Type B pancreatic cell (in vitro differentiated cells): Measurements from ENCODE around the gene GKN2. TPM values are rescaled to one million over a fixed set of nuclear protein-coding genes. Genes with fewer than 3 reads are reported as not detected.

Experiments
- DNase-seq: peaks from one replicate; pipeline ENCODE4 v3.0.0; 2021; ENCODE audit warnings: mixed read lengths; ENCODE audit not compliant: unreplicated experiment; ENCODE audit errors: extremely low spot score
- H3K27ac Mint-ChIP-seq: 2 replicates; pipeline ENCODE4 v1.8.0; 2021; ENCODE audit warnings: mild to moderate bottlenecking, mixed read lengths
- H3K27me3 Mint-ChIP-seq: 2 replicates; pipeline ENCODE4 v1.8.0; 2021; ENCODE audit warnings: mixed read lengths
- H3K36me3 Mint-ChIP-seq: 2 replicates; pipeline ENCODE4 v1.8.0; 2021; ENCODE audit warnings: mixed read lengths
- H3K4me1 Mint-ChIP-seq: one replicate; pipeline ENCODE4 v1.8.0; 2021; ENCODE audit warnings: mixed read lengths; ENCODE audit not compliant: unreplicated experiment
- H3K4me3 Mint-ChIP-seq: 2 replicates; pipeline ENCODE4 v1.8.0; 2021; ENCODE audit warnings: mild to moderate bottlenecking, mixed read lengths
- H3K9me3 Mint-ChIP-seq: 2 replicates; pipeline ENCODE4 v1.8.0; 2021; ENCODE audit warnings: mixed read lengths
- CTCF ChIP-seq: fragments of 200-600 bp; sonication (generic); conservative IDR thresholded peaks from 2 replicates; pipeline ENCODE4 v1.5.0; 2021; ENCODE audit warnings: antibody characterized with exemption, mild to moderate bottlenecking
- total RNA-seq: library from RNA; stranded (reverse); gene quantifications from 2 replicates; pipeline ENCODE4 v1.2.1, GENCODE V29; 2021; ENCODE audit warnings: low replicate concordance

Gene GKN2
- total RNA-seq, 1 donor from 2014 or later, result 0.92 TPM

GRCh38 chr2:68978098-68978497 is 25.4 kb upstream of the GKN2 start:
- no peaks in the 10 kb centered on the region for H3K36me3 Mint-ChIP-seq
- DNase-seq, result no peak
- no peak overlapping the region for H3K27ac Mint-ChIP-seq
- H3K27me3 Mint-ChIP-seq, result peaks cover 11% of the 10 kb centered on the region
- H3K4me3 Mint-ChIP-seq, result no peak overlapping the region
- TF ChIP-seq CTCF, result no peak
- no peaks in the 10 kb centered on the region for H3K9me3 Mint-ChIP-seq
- no peaks in the 10 kb centered on the region for H3K4me1 Mint-ChIP-seq

- Mint-ChIP-seq H3K27ac (no peak overlapping the region), H3K27me3 (peaks cover 11% of the 10 kb centered on the region), H3K4me3 (no peak overlapping the region), H3K4me1 (no peaks in the 10 kb centered on the region), H3K9me3 (no peaks in the 10 kb centered on the region), H3K36me3 (no peaks in the 10 kb centered on the region)
- no peak for DNase-seq
- TF ChIP-seq CTCF, result no peak
Observed at GRCh38 chr2:68977453-68977852, 24.8 kb upstream of the GKN2 start.

GRCh38 chr2:68975844-68976243 is 23.2 kb upstream of the GKN2 start:
- Mint-ChIP-seq H3K27ac (no peak overlapping the region), H3K9me3 (no peaks in the 10 kb centered on the region), H3K27me3 (peaks cover 11% of the 10 kb centered on the region), H3K4me1 (no peaks in the 10 kb centered on the region), H3K36me3 (no peaks in the 10 kb centered on the region), H3K4me3 (no peak overlapping the region)
- no peak for DNase-seq
- no peak for TF ChIP-seq CTCF

- Mint-ChIP-seq H3K36me3 (no peaks in the 10 kb centered on the region), H3K27ac (no peak overlapping the region), H3K27me3 (peaks cover 11% of the 10 kb centered on the region), H3K9me3 (no peaks in the 10 kb centered on the region), H3K4me1 (no peaks in the 10 kb centered on the region), H3K4me3 (no peak overlapping the region)
- no peak for TF ChIP-seq CTCF
- no peak for DNase-seq
Observed at GRCh38 chr2:68974946-68975665, 22.4 kb upstream of the GKN2 start.

GRCh38 chr2:68974251-68974650 is 21.6 kb upstream of the GKN2 start, which contains the start of gene GKN1:
GKN1 (plus strand) TSS chr2:68974636; CDS start chr2:68974678, 42 bp downstream.
- Mint-ChIP-seq H3K4me1 (no peaks in the 10 kb centered on the region), H3K9me3 (no peaks in the 10 kb centered on the region), H3K4me3 (no peak within 1 kb of the TSS), H3K36me3 (no peaks in the 10 kb centered on the region), H3K27ac (no peak within 1 kb of the TSS), H3K27me3 (peaks cover 8% of the 10 kb centered on the region)
- no peak for DNase-seq
- no peak for TF ChIP-seq CTCF
